Smooth muscle cell (in vitro differentiated cells): ENCODE measurements around the gene PCBD1. TPM values are rescaled to one million over a fixed set of nuclear protein-coding genes. Genes with fewer than 3 reads are reported as not detected.

Experiments
- DNase-seq: peaks from one replicate; lab custom pipeline; 2025; ENCODE audit not compliant: unreplicated experiment; lab: John Stamatoyannopoulos, UW
- H2AFZ ChIP-seq: fragments of 200-600 bp; sonication (generic); 2 replicates; pipeline ENCODE4 v1.6.0; 2016; ENCODE audit warnings: antibody characterized with exemption, low read depth, mild to moderate bottlenecking
- H3F3A ChIP-seq: fragments of 200-600 bp; sonication (generic); 2 replicates; pipeline ENCODE4 v1.6.0; 2017; ENCODE audit warnings: antibody characterized with exemption, low read depth
- H3K27ac ChIP-seq: fragments of 200-600 bp; sonication (generic); 2 replicates; pipeline ENCODE4 v1.5.1; 2016; ENCODE audit warnings: low read depth, mild to moderate bottlenecking
- H3K27me3 ChIP-seq: fragments of 200-600 bp; sonication (generic); 2 replicates; pipeline ENCODE4 v1.6.1; 2016; ENCODE audit warnings: low read depth, mild to moderate bottlenecking
- H3K36me3 ChIP-seq: fragments of 200-600 bp; sonication (generic); 2 replicates; pipeline ENCODE4 v1.5.1; 2016; ENCODE audit warnings: low read depth
- H3K4me1 ChIP-seq: fragments of 200-600 bp; sonication (generic); 2 replicates; pipeline ENCODE4 v1.5.1; 2016; ENCODE audit warnings: low read depth
- H3K4me2 ChIP-seq: fragments of 200-600 bp; sonication (generic); 2 replicates; pipeline ENCODE4 v1.6.0; 2016; ENCODE audit warnings: mild to moderate bottlenecking
- H3K4me3 ChIP-seq: fragments of 200-600 bp; sonication (generic); 2 replicates; pipeline ENCODE4 v1.5.1; 2016; ENCODE audit warnings: mild to moderate bottlenecking
- H3K79me2 ChIP-seq: fragments of 200-600 bp; sonication (generic); 2 replicates; pipeline ENCODE4 v1.6.0; 2016; ENCODE audit warnings: low read depth, mild to moderate bottlenecking
- H3K9ac ChIP-seq: fragments of 200-600 bp; sonication (generic); 2 replicates; pipeline ENCODE4 v1.6.0; 2016; ENCODE audit warnings: low read depth
- H3K9me3 ChIP-seq: fragments of 200-600 bp; sonication (generic); replicated peaks from 2 replicates; pipeline ENCODE4 v1.5.1; 2016; ENCODE audit warnings: low read depth
- H4K20me1 ChIP-seq: fragments of 200-600 bp; sonication (generic); 2 replicates; pipeline ENCODE4 v1.6.0; 2016; ENCODE audit warnings: low read depth
- WGBS: methylation state at CpG from one replicate; pipeline ENCODE4 v1.1.7; 2016; ENCODE audit warnings: low lambda C conversion rate; 5-methylcytosine and 5-hydroxymethylcytosine counted together
- polyA plus RNA-seq: library from polyadenylated mRNA; unstranded; fragments of >200 nt; fragmentation: Nextera tagmentation; extraction: Ambion mirVana; gene quantifications from 2 replicates; pipeline ENCODE4 v1.2.1, GENCODE V29; 2016
- total RNA-seq: library from RNA; depleted of rRNA; stranded (reverse); fragments of >200 nt; gene quantifications from 2 replicates; pipeline ENCODE4 v1.2.3, GENCODE V29; 2014
- TF ChIP-seq, protein P1 (sequence below): fragments of 200-600 bp; sonication (generic); IDR thresholded peaks from 2 replicates; pipeline ENCODE4 v1.5.1; 2017; ENCODE audit warnings: borderline replicate concordance, mild to moderate bottlenecking, antibody characterized with exemption; ENCODE audit not compliant: insufficient read depth, poor library complexity, severe bottlenecking

PCBD1 gene
- total and polyA plus RNA-seq, 2 experiments from 2014 or later = 34.7 TPM

DNA sequence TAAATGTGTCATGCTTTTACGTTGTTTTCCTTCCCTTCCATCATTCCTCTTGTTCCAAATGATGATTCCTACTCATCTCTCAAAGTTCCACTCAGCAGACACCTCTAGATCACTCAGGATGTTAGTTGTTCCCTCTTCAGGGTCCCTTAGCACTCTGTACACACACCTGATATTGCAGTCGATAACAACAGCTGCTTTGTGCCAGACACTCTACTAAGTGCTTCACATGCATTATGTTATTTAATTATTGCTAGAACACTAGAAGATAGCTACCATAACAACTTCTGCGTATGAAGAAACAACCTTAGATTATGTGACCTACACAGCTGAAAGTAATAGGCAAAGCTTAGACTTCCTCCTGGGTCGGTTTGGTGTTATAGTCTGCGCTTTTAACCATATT is 29.6 kb downstream of the PCBD1 start:
- H3K27ac ChIP-seq = no peak overlapping the region
- peaks cover 17% of the 10 kb centered on the region for H3K36me3 ChIP-seq
- no peaks in the 10 kb centered on the region for H3K9me3 ChIP-seq
- H3F3A ChIP-seq = no peaks in the 10 kb centered on the region
- H3K27me3 ChIP-seq = no peaks in the 10 kb centered on the region
- no peaks in the 10 kb centered on the region for H3K79me2 ChIP-seq
- no peaks in the 10 kb centered on the region for H3K4me1 ChIP-seq
- H3K9ac ChIP-seq = no peak overlapping the region
- H4K20me1 ChIP-seq = no peaks in the 10 kb centered on the region
- DNase-seq = no peak
- H2AFZ ChIP-seq = no peak overlapping the region
- 84% methylated on average over 5 of the region's 5 CpGs for WGBS
- TF ChIP-seq, protein P1, sequence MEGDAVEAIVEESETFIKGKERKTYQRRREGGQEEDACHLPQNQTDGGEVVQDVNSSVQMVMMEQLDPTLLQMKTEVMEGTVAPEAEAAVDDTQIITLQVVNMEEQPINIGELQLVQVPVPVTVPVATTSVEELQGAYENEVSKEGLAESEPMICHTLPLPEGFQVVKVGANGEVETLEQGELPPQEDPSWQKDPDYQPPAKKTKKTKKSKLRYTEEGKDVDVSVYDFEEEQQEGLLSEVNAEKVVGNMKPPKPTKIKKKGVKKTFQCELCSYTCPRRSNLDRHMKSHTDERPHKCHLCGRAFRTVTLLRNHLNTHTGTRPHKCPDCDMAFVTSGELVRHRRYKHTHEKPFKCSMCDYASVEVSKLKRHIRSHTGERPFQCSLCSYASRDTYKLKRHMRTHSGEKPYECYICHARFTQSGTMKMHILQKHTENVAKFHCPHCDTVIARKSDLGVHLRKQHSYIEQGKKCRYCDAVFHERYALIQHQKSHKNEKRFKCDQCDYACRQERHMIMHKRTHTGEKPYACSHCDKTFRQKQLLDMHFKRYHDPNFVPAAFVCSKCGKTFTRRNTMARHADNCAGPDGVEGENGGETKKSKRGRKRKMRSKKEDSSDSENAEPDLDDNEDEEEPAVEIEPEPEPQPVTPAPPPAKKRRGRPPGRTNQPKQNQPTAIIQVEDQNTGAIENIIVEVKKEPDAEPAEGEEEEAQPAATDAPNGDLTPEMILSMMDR = no peak
- H3K4me3 ChIP-seq = no peak overlapping the region
- H3K4me2 ChIP-seq = no peak overlapping the region

DNA sequence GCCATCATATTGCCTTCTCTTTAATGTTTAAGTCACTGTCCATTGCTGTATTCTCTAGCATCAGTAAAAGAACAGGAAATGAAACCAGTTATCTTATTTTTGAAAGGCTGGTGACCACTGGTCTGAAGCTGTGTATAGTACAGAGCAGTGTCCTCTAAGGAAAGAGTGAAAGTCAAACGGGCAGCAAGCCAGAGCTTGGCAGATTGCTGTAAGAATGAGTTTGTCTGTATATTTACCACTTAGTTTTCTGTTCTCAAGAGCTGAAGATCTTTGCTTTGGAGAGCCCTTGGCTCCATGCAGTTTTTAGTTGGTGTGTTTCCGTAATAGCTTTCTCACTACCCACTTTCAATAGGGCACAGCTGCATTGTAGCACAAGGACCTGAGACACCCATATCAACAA is 31.9 kb downstream of the PCBD1 start:
- Histone ChIP-seq H3K4me2 (no peak overlapping the region), H3K27me3 (no peaks in the 10 kb centered on the region), H3K27ac (no peak overlapping the region), H3K36me3 (peaks cover 23% of the 10 kb centered on the region), H3K9ac (no peak overlapping the region), H2AFZ (no peak overlapping the region), H4K20me1 (no peaks in the 10 kb centered on the region), H3K4me1 (no peaks in the 10 kb centered on the region), H3K4me3 (no peak overlapping the region), H3K79me2 (peaks cover 4% of the 10 kb centered on the region), H3K9me3 (no peaks in the 10 kb centered on the region), H3F3A (no peaks in the 10 kb centered on the region)
- WGBS = 89% methylated on average over 2 of the region's 2 CpGs
- DNase-seq = no peak
- TF ChIP-seq, protein P1 = no peak

DNA sequence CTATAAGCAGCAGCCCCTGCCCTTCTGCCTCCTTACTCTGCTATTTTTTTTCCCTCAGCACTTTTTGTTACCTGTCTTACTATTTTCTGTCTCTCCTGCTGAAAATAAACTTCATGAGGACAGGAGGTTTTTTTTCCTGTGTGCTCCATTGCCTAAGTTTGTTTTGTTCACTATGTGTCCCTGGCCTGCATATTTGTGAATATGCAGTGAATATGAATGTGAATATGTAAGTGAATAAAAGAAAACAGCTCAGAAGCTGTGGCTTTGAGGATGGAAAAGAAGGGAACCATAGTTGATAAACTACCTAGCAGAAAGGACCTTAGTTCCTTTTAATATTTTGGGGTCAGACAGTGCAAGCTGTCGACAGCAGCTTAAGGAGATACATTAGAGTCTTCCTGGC is 34.9 kb downstream of the PCBD1 start:
- 100% methylated on average over 1 of the region's 1 CpG for WGBS
- no peak overlapping the region for H3K9ac ChIP-seq
- H2AFZ ChIP-seq = no peak overlapping the region
- no peaks in the 10 kb centered on the region for H3F3A ChIP-seq
- peaks cover 4% of the 10 kb centered on the region for H3K79me2 ChIP-seq
- H3K4me3 ChIP-seq = no peak overlapping the region
- H3K27ac ChIP-seq = peak overlapping the region; percentile 33
- TF ChIP-seq, protein P1 = no peak
- peaks cover 17% of the 10 kb centered on the region for H3K36me3 ChIP-seq
- peaks cover 5% of the 10 kb centered on the region for H3K4me1 ChIP-seq
- no peak for DNase-seq
- H3K4me2 ChIP-seq = no peak overlapping the region
- no peaks in the 10 kb centered on the region for H4K20me1 ChIP-seq
- H3K27me3 ChIP-seq = no peaks in the 10 kb centered on the region
- no peaks in the 10 kb centered on the region for H3K9me3 ChIP-seq

DNA sequence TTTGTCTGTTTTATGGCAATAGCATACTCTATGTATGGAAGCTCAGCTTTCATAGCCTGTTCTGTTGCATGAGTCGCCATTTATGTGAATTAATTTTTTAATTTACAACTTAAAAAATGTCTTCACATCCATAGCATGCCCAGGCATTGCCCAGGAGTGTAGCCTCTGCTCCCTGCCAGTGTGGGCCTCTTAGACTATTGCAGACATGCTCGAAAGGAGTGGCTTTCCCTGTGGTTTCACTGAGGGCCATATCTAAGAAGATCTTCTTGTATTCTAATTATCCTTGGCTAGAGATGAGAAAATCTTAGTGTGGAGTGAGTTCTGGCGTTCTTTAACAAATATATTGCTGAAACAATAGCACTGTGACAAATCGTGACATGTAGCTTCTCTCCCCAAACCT is 35.3 kb downstream of the PCBD1 start:
- Histone ChIP-seq H3F3A (no peaks in the 10 kb centered on the region), H3K9ac (no peak overlapping the region), H3K4me3 (no peak overlapping the region), H3K27me3 (no peaks in the 10 kb centered on the region), H3K36me3 (peaks cover 17% of the 10 kb centered on the region), H3K27ac (peak overlapping the region; percentile 33), H3K79me2 (peaks cover 4% of the 10 kb centered on the region), H3K9me3 (no peaks in the 10 kb centered on the region), H2AFZ (no peak overlapping the region), H4K20me1 (no peaks in the 10 kb centered on the region), H3K4me2 (no peak overlapping the region), H3K4me1 (peaks cover 5% of the 10 kb centered on the region)
- TF ChIP-seq, protein P1 = no peak
- no peak for DNase-seq
- 83% methylated on average over 4 of the region's 4 CpGs for WGBS
